MM.1S (cell line): ENCODE data around the gene EPHA2.

Experiments
- CTCF ChIP-seq: fragments of 300-600 bp; sonication (generic); IDR thresholded peaks from 2 replicates; pipeline ENCODE4 v1.5.1; 2016; ENCODE audit warnings: antibody characterized with exemption, low read length, mixed read lengths
- EZH2 ChIP-seq: fragments of 300-600 bp; sonication (generic); optimal IDR thresholded peaks from 2 replicates; pipeline ENCODE3; 2017; ENCODE audit warnings: low read depth, mild to moderate bottlenecking, antibody characterized with exemption, low read length, mixed read lengths
- EZH2phosphoT487 ChIP-seq: fragments of 300-600 bp; sonication (generic); IDR thresholded peaks from 2 replicates; pipeline ENCODE4 v1.6.1; 2018; ENCODE audit warnings: antibody characterized with exemption, low read length

DNA sequence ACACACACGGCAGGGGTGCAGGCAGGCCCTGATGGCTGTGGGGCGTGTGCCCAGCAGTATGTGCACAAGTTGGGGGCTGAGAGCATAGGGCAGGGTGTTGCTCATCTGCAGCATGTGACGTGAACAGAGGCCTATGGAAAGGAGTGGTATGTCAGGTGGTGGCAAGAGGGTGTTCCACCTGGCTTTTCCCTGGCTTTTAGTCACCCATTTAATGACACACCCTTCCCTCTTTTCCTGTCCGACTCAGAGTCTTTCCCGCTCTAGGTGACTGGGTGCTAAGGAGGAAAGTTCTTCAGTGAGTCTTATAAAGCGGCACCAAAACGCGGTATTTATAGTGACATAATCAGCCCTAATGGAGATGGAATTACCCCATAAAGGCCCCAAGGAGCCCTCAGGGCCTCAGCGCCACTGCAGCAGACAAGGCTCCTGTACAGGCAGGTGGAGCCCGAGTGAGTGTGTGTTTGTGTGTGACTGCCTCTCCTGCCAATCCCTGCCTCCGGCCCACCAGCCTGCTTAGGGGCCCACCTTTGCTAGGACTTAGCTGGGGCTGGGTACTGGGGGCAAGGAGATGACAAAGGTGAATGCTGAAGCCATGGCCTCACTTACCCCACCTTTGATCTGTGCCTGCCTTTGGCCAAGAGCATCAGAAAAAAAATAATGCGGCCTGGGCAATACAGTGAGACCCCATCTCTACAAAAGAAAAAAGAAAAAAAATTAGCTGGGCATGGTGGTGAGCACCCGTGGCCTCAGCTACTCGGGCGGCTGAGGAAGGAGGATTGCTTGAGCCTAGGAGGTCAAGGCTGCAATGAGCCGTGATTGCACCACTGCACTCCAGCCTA, 3.3 kb upstream of the EPHA2 start:
- TF ChIP-seq CTCF (no peak), EZH2 (no peak), EZH2phosphoT487 (no peak)
